Prostate gland (tissue), 2 donors: Measurements from ENCODE around the gene KIAA0513.

Source experiments
- CTCF ChIP-seq, 4 experiments: fragments of 200-600 bp in 2 of 4; fragments of 450-650 bp in 2 of 4; sonication (generic) in 2 of 4; IDR thresholded peaks; 1 replicate in 3 of 4; 2 replicates in 1 of 4; pipeline ENCODE4 v1.5.1; 2016 to 2019; ENCODE audit warnings: antibody characterized with exemption in 4 of 4, mild to moderate bottlenecking in 2 of 4, moderate library complexity in 2 of 4
- POLR2A ChIP-seq: fragments of 450-650 bp; IDR thresholded peaks from one replicate; pipeline ENCODE4 v1.6.1; 2016; ENCODE audit warnings: antibody characterized with exemption, mild to moderate bottlenecking
- POLR2AphosphoS5 ChIP-seq: sonication (generic); formaldehyde crosslinking; IDR thresholded peaks from one replicate; pipeline ENCODE4 v1.6.1; 2017; ENCODE audit warnings: antibody characterized with exemption

GRCh38 chr16:85104147-85104546 lies 76.6 kb downstream of the KIAA0513 start:
- no peak for TF ChIP-seq CTCF (IDR thresholded peaks at IDR 0.05)
- TF ChIP-seq POLR2AphosphoS5 = no peak
- no peak for TF ChIP-seq POLR2A
